Thyroid gland (tissue), 4 donors: ENCODE results near the gene INKA2. TPM values are rescaled to one million over a fixed set of nuclear protein-coding genes. Genes with fewer than 3 reads are reported as not detected.

Source experiments
- DNase-seq, 2 donors: peaks; one replicate each; pipeline ENCODE4 v3.0.0-alpha.2; 2019
- H3K27ac ChIP-seq, 3 donors: fragments of 200-600 bp; sonication (generic); 1 replicate in 2 of 3; 2 replicates in 1 of 3; pipeline ENCODE4 v1.5.1; 2016 to 2019; ENCODE audit warnings: mild to moderate bottlenecking in 1 of 3, moderate library complexity in 1 of 3
- H3K27me3 ChIP-seq: fragments of 200-600 bp; sonication (generic); one replicate; pipeline ENCODE4 v1.5.1; 2019
- H3K36me3 ChIP-seq, 2 donors: fragments of 200-600 bp; sonication (generic); one replicate each; pipeline ENCODE4 v1.5.1; 2016 to 2019
- H3K4me1 ChIP-seq, 2 donors: fragments of 200-600 bp; sonication (generic); one replicate each; pipeline ENCODE4 v1.5.1; 2017 to 2019
- H3K4me3 ChIP-seq, 3 donors: fragments of 200-600 bp; sonication (generic); replicated peaks in 1 of 3; 1 replicate in 2 of 3; 2 replicates in 1 of 3; pipeline ENCODE4 v1.5.1; 2016; ENCODE audit warnings: mild to moderate bottlenecking in 1 of 3
- H3K9me3 ChIP-seq: fragments of 200-600 bp; sonication (generic); one replicate; pipeline ENCODE4 v1.5.1; 2017
- CTCF ChIP-seq, 6 experiments: fragments of 200-600 bp in 3 of 6; fragments of 450-650 bp in 3 of 6; sonication (generic) in 3 of 6; IDR thresholded peaks; one replicate each; pipeline ENCODE4 v1.5.1; 2016 to 2019; ENCODE audit warnings: antibody characterized with exemption in 6 of 6, mild to moderate bottlenecking in 2 of 6, inconsistent platforms in 1 of 6, moderate library complexity in 1 of 6
- POLR2A ChIP-seq, 2 donors: fragments of 450-650 bp; IDR thresholded peaks; one replicate each; pipeline ENCODE4 v1.6.1; 2017; ENCODE audit warnings: antibody characterized with exemption in 2 of 2, mild to moderate bottlenecking in 2 of 2, moderate library complexity in 1 of 2
- WGBS, 2 donors: methylation state at CpG; one replicate each; pipeline ENCODE4 v1.1.5; 2017; 5-methylcytosine and 5-hydroxymethylcytosine counted together
- intact Hi-C: fragments of 100-400 bp; cut with DNase I; formaldehyde crosslinking; loops from one replicate; pipeline ENCODE4 v1.15.1; 2023
- total RNA-seq, 4 donors: library from RNA; depleted of rRNA; stranded (reverse); fragments of >200 nt; gene quantifications; one replicate each; pipeline ENCODE4 v1.2.3, GENCODE V29; 2016

Gene INKA2
- 1 to 10 TPM; 4.0 to 5.8 (median 4.4) TPM for total RNA-seq

GRCh38 chr1:111739194-111739924 is at the start of gene INKA2:
Gene INKA2, minus strand, starts transcription at chr1:111739395. Its CDS starts 153 bp downstream, at chr1:111739242.
- peak within 1 kb of the TSS; percentile 89 to 97 (median 96) for H3K27ac ChIP-seq
- no peaks in the 10 kb centered on the region for H3K36me3 ChIP-seq
- no peaks in the 10 kb centered on the region for H3K9me3 ChIP-seq
- intact Hi-C loops: no loop called here
- WGBS, 2 donors: 0 to 1% methylated on average over 6 to 29 of the region's 59 CpGs
- peaks cover 9 to 25% of the 10 kb centered on the region in 2 donors for H3K4me1 ChIP-seq
- peak; percentile 91 for DNase-seq
- no peaks in the 10 kb centered on the region for H3K27me3 ChIP-seq
- no peak for TF ChIP-seq CTCF (IDR thresholded peaks at IDR 0.05)
- peak in 1 of 2 donors; percentile 87 for TF ChIP-seq POLR2A (IDR thresholded peaks at IDR 0.05)
- H3K4me3 ChIP-seq: peak within 1 kb of the TSS; percentile 41 to 67 (median 64)

GRCh38 chr1:111786669-111787207 is 47.5 kb upstream of the INKA2 start:
- Histone ChIP-seq H3K9me3 (no peaks in the 10 kb centered on the region), H3K27ac (no peak overlapping the region), H3K36me3 (no peaks in the 10 kb centered on the region), H3K4me3 (no peak overlapping the region), H3K27me3 (no peaks in the 10 kb centered on the region), H3K4me1 (peaks cover 10 to 13% of the 10 kb centered on the region in 2 donors)
- TF ChIP-seq CTCF (IDR thresholded peaks at IDR 0.05) (no peak), POLR2A (IDR thresholded peaks at IDR 0.05) (no peak)
- intact Hi-C loops: no loop called here
- DNase-seq: no peak
- WGBS, 2 donors: 83 to 84% methylated on average over 9 of the region's 9 CpGs

- no peaks in the 10 kb centered on the region for H3K9me3 ChIP-seq
- H3K27ac ChIP-seq: no peak overlapping the region
- no peaks in the 10 kb centered on the region for H3K36me3 ChIP-seq
- TF ChIP-seq CTCF (IDR thresholded peaks at IDR 0.05): no peak
- no peak for TF ChIP-seq POLR2A (IDR thresholded peaks at IDR 0.05)
- H3K4me3 ChIP-seq: no peak overlapping the region
- no peaks in the 10 kb centered on the region for H3K27me3 ChIP-seq
- WGBS, 2 donors: 79 to 81% methylated on average over 4 of the region's 4 CpGs
- H3K4me1 ChIP-seq: peaks cover 6% of the 10 kb centered on the region in 2 donors
- intact Hi-C loops: no loop called here
- no peak for DNase-seq
These were observed 45.2 kb upstream of the INKA2 start for GRCh38 chr1:111784273-111784901.

GRCh38 chr1:111779546-111779945 is 40.4 kb upstream of the INKA2 start:
- no peak for TF ChIP-seq POLR2A (IDR thresholded peaks at IDR 0.05)
- no peak for TF ChIP-seq CTCF (IDR thresholded peaks at IDR 0.05)
- intact Hi-C loops: no loop called here
- DNase-seq: no peak
- no peak overlapping the region for H3K27ac ChIP-seq
- H3K36me3 ChIP-seq: no peaks in the 10 kb centered on the region
- H3K27me3 ChIP-seq: no peaks in the 10 kb centered on the region
- no peaks in the 10 kb centered on the region for H3K9me3 ChIP-seq
- H3K4me1 ChIP-seq: no peaks in the 10 kb centered on the region
- WGBS, 2 donors: 85 to 100% methylated on average over 2 of the region's 2 CpGs
- no peak overlapping the region for H3K4me3 ChIP-seq

- DNase-seq: no peak
- TF ChIP-seq CTCF (IDR thresholded peaks at IDR 0.05) (no peak), POLR2A (IDR thresholded peaks at IDR 0.05) (no peak)
- no peaks in the 10 kb centered on the region for H3K36me3 ChIP-seq
- intact Hi-C loops: no loop called here
- no peaks in the 10 kb centered on the region for H3K4me1 ChIP-seq
- no peak overlapping the region for H3K4me3 ChIP-seq
- H3K27ac ChIP-seq: no peak overlapping the region
- H3K27me3 ChIP-seq: no peaks in the 10 kb centered on the region
- no peaks in the 10 kb centered on the region for H3K9me3 ChIP-seq
- WGBS, 2 donors: 65 to 77% methylated on average over 2 of the region's 2 CpGs
These were observed 39.4 kb upstream of the INKA2 start for GRCh38 chr1:111778541-111779051.
